Fibroblast of lung (primary cell): ENCODE results near the gene NUDT3. TPM values are rescaled to one million over a fixed set of nuclear protein-coding genes. Genes with fewer than 3 reads are reported as not detected.
"Not testable (repeated sequence)": the region's sequence is repeated elsewhere in the genome, so short reads cannot be mapped to it uniquely, and the experiment has no call there.

Experiments
- DNase-seq, 2 donors: peaks; one replicate each; pipeline versions ENCODE4 v3.0.0 to v3.0.0-alpha.2; 2010; ENCODE audit warnings: low read depth in 2 of 2
- H2AFZ ChIP-seq: 2 replicates; pipeline ENCODE4 v1.5.1; 2012; ENCODE audit warnings: low read length, control low read depth, inconsistent platforms
- H3K27ac ChIP-seq: 2 replicates; pipeline ENCODE4 v1.5.1; 2011; ENCODE audit warnings: low read length, control low read depth; ENCODE audit not compliant: insufficient read depth
- H3K27me3 ChIP-seq: 2 replicates; pipeline ENCODE4 v1.5.1; 2011; ENCODE audit warnings: mild to moderate bottlenecking, low read length; ENCODE audit not compliant: control insufficient read depth, insufficient read depth
- H3K36me3 ChIP-seq: 2 replicates; pipeline ENCODE4 v1.5.1; 2011; ENCODE audit warnings: low read length; ENCODE audit not compliant: control insufficient read depth, insufficient read depth
- H3K4me1 ChIP-seq: 2 replicates; pipeline ENCODE4 v1.5.1; 2011; ENCODE audit warnings: low read length; ENCODE audit not compliant: control insufficient read depth, insufficient read depth; ENCODE audit errors: extremely low read depth
- H3K4me2 ChIP-seq: 2 replicates; pipeline ENCODE4 v1.5.1; 2011; ENCODE audit warnings: low read length, control low read depth; ENCODE audit not compliant: insufficient read depth; ENCODE audit errors: extremely low read depth
- H3K4me3 ChIP-seq, 4 experiments: fragments of 200-600 bp in 1 of 4; sonication (generic) in 1 of 4; replicated peaks in 1 of 4; 2 replicates each; pipeline ENCODE4 v1.5.1; 2011 to 2016; ENCODE audit warnings: low read length in 4 of 4, low read depth in 3 of 4, mild to moderate bottlenecking in 3 of 4, control low read depth in 2 of 4, inconsistent platforms in 1 of 4, mixed read lengths in 1 of 4; ENCODE audit not compliant: insufficient read depth in 1 of 4; ENCODE audit errors: control extremely low read depth in 1 of 4
- H3K79me2 ChIP-seq: 2 replicates; pipeline ENCODE4 v1.5.1; 2012; ENCODE audit warnings: mild to moderate bottlenecking, low read length, inconsistent platforms; ENCODE audit not compliant: control insufficient read depth, insufficient read depth
- H3K9ac ChIP-seq: 2 replicates; pipeline ENCODE4 v1.5.1; 2011; ENCODE audit warnings: mild to moderate bottlenecking, low read length, control low read depth; ENCODE audit not compliant: insufficient read depth
- H3K9me3 ChIP-seq: 2 replicates; pipeline ENCODE4 v1.5.1; 2012; ENCODE audit warnings: low read depth, low read length; ENCODE audit not compliant: control insufficient read depth, insufficient read depth
- H4K20me1 ChIP-seq: 2 replicates; pipeline ENCODE4 v1.5.1; 2011; ENCODE audit warnings: low read length; ENCODE audit not compliant: control insufficient read depth, insufficient read depth; ENCODE audit errors: extremely low read depth
- CTCF ChIP-seq, 2 donors: IDR thresholded peaks in 1 of 2; conservative IDR thresholded peaks in 1 of 2; 1 replicate in 1 of 2; 2 replicates in 1 of 2; pipeline ENCODE4 v1.5.1; 2011 to 2012; ENCODE audit warnings: low read length in 2 of 2, control low read depth in 1 of 2, inconsistent platforms in 1 of 2, low read depth in 1 of 2, mild to moderate bottlenecking in 1 of 2
- EZH2 ChIP-seq: IDR thresholded peaks from 2 replicates; pipeline ENCODE4 v1.5.1; 2012; ENCODE audit warnings: low read length, control low read depth, mild to moderate bottlenecking; ENCODE audit errors: missing control alignments
- polyA plus RNA-seq, 2 donors: library from polyadenylated mRNA; depleted of rRNA in 1 of 2; stranded (reverse) in 1 of 2; unstranded in 1 of 2; fragments of >200 nt; gene quantifications; 2 replicates each; pipeline ENCODE4 v1.2.1, GENCODE V29; 2011 to 2012; ENCODE audit warnings: missing spikeins in 1 of 2
- total RNA-seq: library from RNA; depleted of rRNA; stranded (reverse); fragments of >200 nt; gene quantifications from 2 replicates; pipeline ENCODE4 v1.2.1, GENCODE V29; 2014

Gene NUDT3
- total and polyA plus RNA-seq, 2 donors (not counting 1 experiment from before 2014, with no cell fraction given), result 16.0 to 27.4 TPM

- H2AFZ ChIP-seq, result no peak overlapping the region
- H3K9ac ChIP-seq, result no peak overlapping the region
- no peak for DNase-seq
- peaks cover 12% of the 10 kb centered on the region for H3K36me3 ChIP-seq
- H3K4me2 ChIP-seq, result peak overlapping the region; percentile 27
- TF ChIP-seq CTCF (conservative IDR thresholded peaks at IDR 0.05 in 1 of 2, IDR thresholded peaks at IDR 0.05 in 1 of 2; ENCODE audit: low read depth in 1 of 2, low read length in 2 of 2) (peak; percentile 41 to 51), EZH2 (no peak)
- no peak overlapping the region for H3K4me3 ChIP-seq
- no peaks in the 10 kb centered on the region for H4K20me1 ChIP-seq
- peak overlapping the region; percentile 49 for H3K27ac ChIP-seq
- peaks cover 13% of the 10 kb centered on the region for H3K79me2 ChIP-seq
- H3K27me3 ChIP-seq, result no peaks in the 10 kb centered on the region
- no peaks in the 10 kb centered on the region for H3K9me3 ChIP-seq
- H3K4me1 ChIP-seq, result peaks cover 31% of the 10 kb centered on the region
These were observed 145.7 kb downstream of the NUDT3 start for GRCh38 chr6:34246563-34247391.

- peaks cover 18% of the 10 kb centered on the region for H3K79me2 ChIP-seq
- no peak overlapping the region for H3K9ac ChIP-seq
- TF ChIP-seq CTCF (conservative IDR thresholded peaks at IDR 0.05 in 1 of 2, IDR thresholded peaks at IDR 0.05 in 1 of 2; ENCODE audit: low read depth in 1 of 2, low read length in 2 of 2) (no peak), EZH2 (no peak)
- peaks cover 32% of the 10 kb centered on the region for H3K4me1 ChIP-seq
- H3K4me3 ChIP-seq, result no peak overlapping the region
- no peaks in the 10 kb centered on the region for H3K9me3 ChIP-seq
- no peak overlapping the region for H3K4me2 ChIP-seq
- H3K27ac ChIP-seq, result peak overlapping the region; percentile 49
- H2AFZ ChIP-seq, result no peak overlapping the region
- H3K27me3 ChIP-seq, result no peaks in the 10 kb centered on the region
- peaks cover 12% of the 10 kb centered on the region for H3K36me3 ChIP-seq
- no peak for DNase-seq
- no peaks in the 10 kb centered on the region for H4K20me1 ChIP-seq
These were observed 146.3 kb downstream of the NUDT3 start for GRCh38 chr6:34246249-34246562.

- H3K9me3 ChIP-seq, H4K20me1 ChIP-seq, H3K27ac ChIP-seq, H3K4me2 ChIP-seq, DNase-seq, H2AFZ ChIP-seq, H3K4me3 ChIP-seq, H3K27me3 ChIP-seq, H3K9ac ChIP-seq: not testable (repeated sequence)
- H3K4me1 ChIP-seq, result peaks cover 32% of the 10 kb centered on the region
- peaks cover 22% of the 10 kb centered on the region for H3K79me2 ChIP-seq
- H3K36me3 ChIP-seq, result peaks cover 12% of the 10 kb centered on the region
These were observed 146.7 kb downstream of the NUDT3 start for GRCh38 chr6:34245761-34246140.

- not testable (repeated sequence) for H3K4me2 ChIP-seq, H3K27me3 ChIP-seq, DNase-seq, H3K9me3 ChIP-seq, H3K9ac ChIP-seq, H3K4me3 ChIP-seq, H4K20me1 ChIP-seq, H2AFZ ChIP-seq
- H3K27ac ChIP-seq, result peak overlapping the region; percentile 92
- peaks cover 27% of the 10 kb centered on the region for H3K79me2 ChIP-seq
- H3K36me3 ChIP-seq, result peaks cover 12% of the 10 kb centered on the region
- peaks cover 32% of the 10 kb centered on the region for H3K4me1 ChIP-seq
These were observed 147.3 kb downstream of the NUDT3 start for GRCh38 chr6:34245032-34245760.
